ENCODE measurements around the gene MFSD12. TPM values are rescaled to one million over a fixed set of nuclear protein-coding genes. Genes with fewer than 3 reads are reported as not detected.
"Not testable (repeated sequence)": the region's sequence is repeated elsewhere in the genome, so short reads cannot be mapped to it uniquely, and the experiment has no call there.

MFSD12 gene
- total RNA-seq, 1 experiment from 2014 or later: 48.2 TPM

DNA sequence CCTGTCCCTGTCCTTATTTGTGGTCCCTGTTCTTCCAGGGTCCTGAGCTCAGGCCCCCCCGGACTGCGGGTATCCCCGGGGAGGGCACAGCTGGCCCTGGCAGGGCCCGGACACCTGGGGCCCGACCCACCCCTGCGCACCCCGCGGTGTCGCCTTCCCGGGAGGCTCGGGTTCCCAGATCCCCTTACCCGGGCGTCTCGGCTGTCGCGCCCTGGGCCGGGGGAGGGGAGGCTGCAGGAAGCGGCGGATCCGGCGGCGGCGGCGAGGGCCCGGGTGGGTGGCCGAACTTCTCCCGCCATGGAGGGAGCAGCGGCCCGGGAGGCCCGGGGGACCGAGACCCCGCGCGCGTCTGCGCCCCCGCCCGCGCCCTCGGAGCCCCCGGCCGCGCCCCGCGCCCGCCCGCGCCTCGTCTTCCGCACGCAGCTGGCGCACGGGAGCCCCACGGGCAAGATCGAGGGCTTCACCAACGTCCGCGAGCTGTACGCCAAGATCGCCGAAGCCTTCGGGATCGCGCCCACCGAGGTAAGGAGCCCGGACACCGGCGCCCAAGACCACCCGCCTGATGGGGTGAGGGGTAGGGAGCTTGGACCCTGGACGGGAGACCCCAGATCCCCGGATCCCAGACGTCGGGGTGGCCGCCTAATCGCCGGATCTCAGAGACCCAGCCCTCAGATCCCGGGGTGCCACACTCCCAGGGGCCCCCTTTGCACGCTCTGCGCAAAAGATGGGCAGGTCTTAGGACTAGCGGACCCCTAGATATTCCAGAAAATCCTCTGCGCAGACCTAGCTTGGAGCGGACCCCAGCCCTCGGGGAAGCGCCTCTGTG is 28.1 kb upstream of the MFSD12 start, which contains the start of gene GIPC3:
GIPC3 (plus strand) TSS at position 178 of the 826 bp plus-strand sequence; CDS start at position 298, 120 bp downstream.
- TF ChIP-seq EZH2 (IDR thresholded peaks at IDR 0.05; ENCODE audit: borderline replicate concordance, low read depth, low read length, poor library complexity, severe bottlenecking): no peak
- TF ChIP-seq, protein P1, sequence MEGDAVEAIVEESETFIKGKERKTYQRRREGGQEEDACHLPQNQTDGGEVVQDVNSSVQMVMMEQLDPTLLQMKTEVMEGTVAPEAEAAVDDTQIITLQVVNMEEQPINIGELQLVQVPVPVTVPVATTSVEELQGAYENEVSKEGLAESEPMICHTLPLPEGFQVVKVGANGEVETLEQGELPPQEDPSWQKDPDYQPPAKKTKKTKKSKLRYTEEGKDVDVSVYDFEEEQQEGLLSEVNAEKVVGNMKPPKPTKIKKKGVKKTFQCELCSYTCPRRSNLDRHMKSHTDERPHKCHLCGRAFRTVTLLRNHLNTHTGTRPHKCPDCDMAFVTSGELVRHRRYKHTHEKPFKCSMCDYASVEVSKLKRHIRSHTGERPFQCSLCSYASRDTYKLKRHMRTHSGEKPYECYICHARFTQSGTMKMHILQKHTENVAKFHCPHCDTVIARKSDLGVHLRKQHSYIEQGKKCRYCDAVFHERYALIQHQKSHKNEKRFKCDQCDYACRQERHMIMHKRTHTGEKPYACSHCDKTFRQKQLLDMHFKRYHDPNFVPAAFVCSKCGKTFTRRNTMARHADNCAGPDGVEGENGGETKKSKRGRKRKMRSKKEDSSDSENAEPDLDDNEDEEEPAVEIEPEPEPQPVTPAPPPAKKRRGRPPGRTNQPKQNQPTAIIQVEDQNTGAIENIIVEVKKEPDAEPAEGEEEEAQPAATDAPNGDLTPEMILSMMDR (conservative IDR thresholded peaks at IDR 0.05; ENCODE audit: low read depth, low read length): no peak
- no TSS peak for BruUV-seq (replicated peaks)

DNA sequence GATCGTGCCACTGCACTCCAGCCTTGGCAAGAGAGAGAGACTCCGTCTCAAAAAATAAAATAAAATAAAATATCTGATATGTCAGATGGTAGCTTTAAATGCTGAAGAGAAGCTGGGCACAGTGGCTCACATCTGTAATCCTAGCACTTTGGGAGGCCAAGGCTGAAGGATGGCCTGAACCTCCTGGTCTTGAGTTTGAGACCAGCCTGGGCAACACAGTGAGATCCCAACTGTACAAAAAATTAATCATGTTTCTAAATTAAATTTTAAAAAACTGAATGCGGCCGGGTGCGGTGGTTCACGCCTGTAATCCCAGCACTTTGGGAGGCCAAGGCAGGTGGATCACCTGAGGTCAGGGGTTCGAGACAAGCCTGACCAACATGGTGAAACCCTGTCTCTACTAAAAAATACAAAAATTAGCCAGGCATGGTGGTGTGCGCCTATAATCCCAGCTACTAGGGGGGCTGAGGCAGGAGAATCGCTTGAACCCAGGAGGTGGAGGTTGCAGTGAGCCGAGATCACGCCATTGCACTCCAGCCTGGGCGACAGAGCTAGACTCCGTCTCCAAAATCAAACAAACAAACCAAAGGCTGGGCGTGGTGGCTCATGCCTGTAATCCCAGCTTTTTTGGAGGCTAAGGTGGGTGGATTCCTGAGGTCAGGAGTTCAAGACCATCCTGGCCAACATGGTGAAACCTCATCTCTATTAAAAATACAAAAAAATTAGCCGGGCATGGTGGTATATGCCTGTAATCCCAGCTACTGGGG is 26.8 kb upstream of the MFSD12 start:
- H3K4me3 ChIP-seq (ENCODE audit: low read depth, low read length, poor library complexity, severe bottlenecking); H3K9me3 ChIP-seq (ENCODE audit: low read depth, low read length, poor library complexity, severe bottlenecking); BruUV-seq (replicated peaks); intact Hi-C loops (cut with micrococcal nuclease; ENCODE audit: unreplicated experiment); DNase-seq (ENCODE audit: low spot score); H3K36me3 ChIP-seq (ENCODE audit: insufficient read depth, low read length, poor library complexity, severe bottlenecking); POLR2A ChIA-PET (ENCODE audit: low non-redundant PET); H3K4me1 ChIP-seq (ENCODE audit: insufficient read depth, low read length, poor library complexity, severe bottlenecking); H3K27ac ChIP-seq (ENCODE audit: low read depth, low read length, poor library complexity, severe bottlenecking); H3K27me3 ChIP-seq (replicated peaks; ENCODE audit: insufficient read depth, low read depth, low read length, poor library complexity): not testable (repeated sequence)
- CTCF ChIA-PET: interaction anchor here (0.5 to 0.7 kb wide), 2 partner anchors 39 to 51 kb away, joined by 3 to 7 read pairs; no protein-coding TSS in a partner anchor

More for the DNA sequence above, 28.1 kb upstream of the MFSD12 start, which contains the start of gene GIPC3:
- DNase-seq (ENCODE audit: low spot score): no peak
- ChIA-PET CTCF (interaction anchor here (0.6 kb wide), 1 partner anchor 11 kb away, joined by 3 read pairs; no protein-coding TSS in a partner anchor), POLR2A (ENCODE audit: low non-redundant PET) (no interaction called here)
- no peaks in the 10 kb centered on the region for H3K4me1 ChIP-seq (ENCODE audit: insufficient read depth, low read length, poor library complexity, severe bottlenecking)
- intact Hi-C loops (cut with micrococcal nuclease; ENCODE audit: unreplicated experiment): loop anchor here (2.0 kb wide), 1 partner anchor 33 kb away; no protein-coding TSS in a partner anchor
- no peak within 1 kb of the TSS for H3K27ac ChIP-seq (ENCODE audit: low read depth, low read length, poor library complexity, severe bottlenecking)
- peak within 1 kb of the TSS; percentile 43 for H3K4me3 ChIP-seq (ENCODE audit: low read depth, low read length, poor library complexity, severe bottlenecking)
- H3K9me3 ChIP-seq (ENCODE audit: low read depth, low read length, poor library complexity, severe bottlenecking): no peaks in the 10 kb centered on the region
- peaks cover 4% of the 10 kb centered on the region for H3K27me3 ChIP-seq (replicated peaks; ENCODE audit: insufficient read depth, low read depth, low read length, poor library complexity)
- no peaks in the 10 kb centered on the region for H3K36me3 ChIP-seq (ENCODE audit: insufficient read depth, low read length, poor library complexity, severe bottlenecking)

DNA sequence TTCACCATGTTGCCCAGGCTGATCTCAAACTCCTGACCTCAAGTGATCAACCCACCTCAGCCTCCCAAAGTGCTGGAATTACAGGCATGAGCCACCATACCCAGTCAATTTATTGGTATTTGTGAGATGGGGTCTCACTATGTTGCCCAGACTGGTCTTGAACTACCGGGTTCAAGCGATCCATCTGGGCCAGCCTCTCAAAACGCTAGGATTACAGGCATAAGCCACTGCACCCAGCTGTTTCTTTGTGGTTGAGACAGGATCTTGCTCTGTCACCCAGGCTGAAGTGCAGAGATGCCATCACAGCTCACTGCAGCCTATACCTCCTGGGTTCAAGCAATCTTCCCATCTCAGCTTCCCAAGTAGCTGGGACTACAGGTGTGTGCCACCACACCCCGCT is 24.4 kb upstream of the MFSD12 start:
- H3K27me3 ChIP-seq (replicated peaks; ENCODE audit: insufficient read depth, low read depth, low read length, poor library complexity); intact Hi-C loops (cut with micrococcal nuclease; ENCODE audit: unreplicated experiment); H3K9me3 ChIP-seq (ENCODE audit: low read depth, low read length, poor library complexity, severe bottlenecking); H3K27ac ChIP-seq (ENCODE audit: low read depth, low read length, poor library complexity, severe bottlenecking); H3K36me3 ChIP-seq (ENCODE audit: insufficient read depth, low read length, poor library complexity, severe bottlenecking); POLR2A ChIA-PET (ENCODE audit: low non-redundant PET); H3K4me1 ChIP-seq (ENCODE audit: insufficient read depth, low read length, poor library complexity, severe bottlenecking); H3K4me3 ChIP-seq (ENCODE audit: low read depth, low read length, poor library complexity, severe bottlenecking); BruUV-seq (replicated peaks); DNase-seq (ENCODE audit: low spot score); CTCF ChIA-PET: not testable (repeated sequence)

Data from A673 (cell line).